HL-60 (cell line): ENCODE data around the gene DCHS2.

ENCODE experiments used
- CTCF ChIP-seq: IDR thresholded peaks from one replicate; pipeline ENCODE4 v1.5.1; 2011; ENCODE audit warnings: low read length, control low read depth, inconsistent platforms; ENCODE audit not compliant: insufficient read depth
- GABPA ChIP-seq: IDR thresholded peaks from 2 replicates; pipeline ENCODE4 v1.6.1; 2012; ENCODE audit warnings: low read depth
- POLR2AphosphoS5 ChIP-seq: IDR thresholded peaks from 2 replicates; pipeline ENCODE4 v1.6.1; 2012; ENCODE audit warnings: low read depth
- REST ChIP-seq: IDR thresholded peaks from 2 replicates; pipeline ENCODE4 v1.6.1; 2012; ENCODE audit warnings: low read depth; ENCODE audit not compliant: insufficient replicate concordance
- SPI1 ChIP-seq: IDR thresholded peaks from 2 replicates; pipeline ENCODE4 v1.6.1; 2012; ENCODE audit warnings: low read depth, mild to moderate bottlenecking, borderline replicate concordance

GRCh38 chr4:154335588-154335987 lies 156.0 kb downstream of the DCHS2 start:
- TF ChIP-seq CTCF (no peak), REST (no peak), SPI1 (no peak), GABPA (no peak), POLR2AphosphoS5 (no peak)
